HG03045 (cell line): ENCODE measurements around the gene MIEN1.
A peak's percentile ranks its signal among the peaks of the same experiment; 100 is the strongest.
"Not testable (repeated sequence)": the region's sequence is repeated elsewhere in the genome, so short reads cannot be mapped to it uniquely, and the experiment has no call there.

Source experiments
- ATAC-seq: cut with Tn5 transposase; IDR thresholded peaks from one replicate; pipeline ENCODE4 v1.9.1; 2021; ENCODE audit warnings: mild to moderate bottlenecking, moderate library complexity; ENCODE audit not compliant: unreplicated experiment

Gene MIEN1

DNA sequence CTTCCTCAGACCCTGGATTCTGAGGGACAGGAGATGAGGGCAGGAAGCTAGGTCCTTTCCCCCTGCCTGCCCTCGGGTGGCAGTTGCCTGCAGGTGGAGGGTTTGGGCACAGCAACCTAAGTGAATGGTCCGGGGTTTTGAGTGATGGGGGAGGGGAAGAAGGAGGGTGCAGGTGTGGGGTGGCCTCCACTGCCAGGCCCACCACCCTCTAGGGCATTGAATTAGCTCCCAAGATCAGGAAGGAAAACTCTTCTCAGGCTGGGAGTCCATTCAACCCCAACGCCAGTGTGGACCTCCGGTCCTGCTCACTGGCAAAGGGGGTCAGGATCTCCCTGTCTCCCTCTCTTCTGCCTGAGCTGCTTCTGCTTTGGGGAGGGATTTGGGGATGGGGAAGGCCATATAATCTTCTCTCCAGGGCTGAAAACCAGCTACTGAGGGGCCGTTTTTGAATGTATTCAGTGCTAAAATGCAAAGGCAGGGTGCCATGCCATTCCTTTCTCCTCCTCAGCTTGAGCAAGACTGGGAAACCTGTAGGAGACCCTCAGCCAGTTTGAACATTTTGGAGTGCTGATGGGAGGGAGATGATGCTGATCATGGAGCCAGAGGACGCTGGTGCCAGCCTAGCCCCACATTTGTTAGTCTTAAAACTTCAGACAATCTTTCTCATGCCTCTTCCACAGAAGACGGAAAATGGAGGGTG, 26.2 kb upstream of the MIEN1 start:
- ATAC-seq, result no peak

DNA sequence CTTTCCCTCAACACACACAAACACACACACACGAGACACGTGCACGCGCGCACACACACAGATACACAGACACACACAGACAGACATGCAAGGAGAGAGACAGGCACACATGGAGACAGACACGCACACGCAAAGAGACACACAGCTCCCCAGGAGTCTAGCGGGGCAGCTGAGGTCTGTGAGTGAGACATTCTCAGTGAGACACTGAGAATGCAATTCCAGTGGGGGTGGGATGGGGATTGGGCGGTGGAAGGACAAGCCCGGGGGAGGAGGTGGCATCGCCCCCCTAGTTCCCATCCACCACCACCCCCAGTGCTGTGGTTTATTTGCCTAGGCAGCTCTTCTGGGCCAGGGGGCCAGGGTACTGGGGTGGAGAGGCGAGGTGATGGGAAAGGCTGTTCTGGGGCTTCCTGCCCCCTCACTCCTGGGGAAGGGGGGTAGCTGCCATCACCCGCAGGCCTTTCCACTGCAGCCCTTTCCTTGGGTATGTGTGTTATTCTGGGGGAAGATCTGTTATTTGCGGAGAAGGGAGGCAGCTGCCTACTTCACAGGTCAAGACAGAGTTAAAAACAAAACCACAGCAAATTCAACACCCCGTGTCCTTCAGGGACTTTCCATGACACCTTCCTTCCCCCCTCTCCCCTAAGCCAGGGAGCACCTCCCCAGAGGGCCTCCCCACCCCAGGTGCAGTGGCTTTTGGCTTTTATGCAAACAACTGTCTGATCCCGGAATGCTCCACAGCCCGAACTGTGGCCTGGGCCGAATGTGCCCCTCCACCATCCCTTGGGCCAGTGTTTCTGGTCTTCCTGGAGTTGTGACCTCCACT, 25.4 kb upstream of the MIEN1 start:
- no peak for ATAC-seq

DNA sequence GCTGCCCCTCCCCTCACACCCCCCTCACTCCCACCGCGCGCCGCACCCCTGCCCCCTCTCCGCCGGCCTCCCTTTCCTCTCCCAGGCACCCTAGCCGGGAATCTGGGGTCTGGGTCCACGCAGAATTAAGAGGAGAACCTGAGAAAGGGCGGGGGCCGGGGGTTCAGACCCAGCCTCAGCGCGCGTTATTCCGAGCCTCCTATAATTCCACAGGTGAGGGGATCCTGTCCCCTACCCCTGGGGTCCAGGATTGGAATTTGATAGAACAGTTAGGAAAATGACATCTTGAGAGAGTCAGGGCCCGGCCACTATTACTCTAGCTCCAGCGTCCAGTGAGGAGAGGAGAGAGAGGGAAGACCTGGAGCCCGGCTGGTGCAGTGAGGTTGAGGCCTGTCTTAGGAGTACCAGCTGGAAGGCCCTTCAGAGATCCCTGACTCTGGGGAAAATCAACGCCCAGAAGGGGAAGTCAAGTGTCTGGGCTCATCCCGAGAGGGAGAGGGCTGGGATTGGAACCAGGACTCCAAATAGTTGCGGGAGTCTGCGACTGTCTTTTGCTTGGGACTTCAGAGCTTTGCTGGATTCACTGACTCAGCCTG, 24.7 kb upstream of the MIEN1 start:
- no peak for ATAC-seq

DNA sequence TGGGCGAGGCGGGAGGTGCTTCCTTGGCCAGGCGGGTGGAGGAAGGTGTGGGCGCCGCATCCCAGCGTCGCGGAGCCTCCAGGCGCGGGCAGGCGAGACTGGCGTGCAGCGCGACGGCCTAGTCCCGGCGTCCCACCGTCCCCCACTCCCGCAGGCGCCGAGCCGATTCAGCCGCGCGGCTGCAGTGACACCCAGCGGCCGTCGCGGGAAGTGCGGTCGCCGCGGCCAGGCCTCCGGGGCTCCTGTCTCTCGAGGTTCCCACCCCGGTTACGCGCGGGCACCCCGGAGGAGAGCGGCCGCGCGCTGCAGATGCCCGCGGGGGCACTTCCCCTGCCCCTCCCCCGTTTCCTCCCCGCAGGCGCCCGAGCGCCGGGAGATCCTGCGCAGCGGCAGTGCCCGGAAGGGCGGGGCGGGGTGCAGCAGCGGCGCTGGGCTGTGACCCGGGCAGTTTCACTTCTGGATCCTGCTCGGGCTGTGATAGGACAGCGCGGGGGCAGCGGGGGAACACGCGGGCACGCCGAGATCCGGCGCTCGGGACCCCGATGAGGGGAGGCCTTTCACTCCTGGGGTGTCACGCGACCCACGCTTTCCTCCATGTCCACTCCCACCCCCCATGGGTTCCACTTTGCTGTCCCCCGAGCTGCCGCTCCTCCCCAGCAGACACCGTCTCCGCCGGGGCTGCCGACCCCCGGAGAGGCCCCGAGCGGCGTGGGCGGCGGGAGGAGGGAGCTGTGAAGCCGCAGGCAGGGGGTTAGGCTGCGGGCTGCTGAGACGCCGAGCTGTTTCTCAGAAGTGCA, 24.0 kb upstream of the MIEN1 start:
- peak; percentile 60 for ATAC-seq

DNA sequence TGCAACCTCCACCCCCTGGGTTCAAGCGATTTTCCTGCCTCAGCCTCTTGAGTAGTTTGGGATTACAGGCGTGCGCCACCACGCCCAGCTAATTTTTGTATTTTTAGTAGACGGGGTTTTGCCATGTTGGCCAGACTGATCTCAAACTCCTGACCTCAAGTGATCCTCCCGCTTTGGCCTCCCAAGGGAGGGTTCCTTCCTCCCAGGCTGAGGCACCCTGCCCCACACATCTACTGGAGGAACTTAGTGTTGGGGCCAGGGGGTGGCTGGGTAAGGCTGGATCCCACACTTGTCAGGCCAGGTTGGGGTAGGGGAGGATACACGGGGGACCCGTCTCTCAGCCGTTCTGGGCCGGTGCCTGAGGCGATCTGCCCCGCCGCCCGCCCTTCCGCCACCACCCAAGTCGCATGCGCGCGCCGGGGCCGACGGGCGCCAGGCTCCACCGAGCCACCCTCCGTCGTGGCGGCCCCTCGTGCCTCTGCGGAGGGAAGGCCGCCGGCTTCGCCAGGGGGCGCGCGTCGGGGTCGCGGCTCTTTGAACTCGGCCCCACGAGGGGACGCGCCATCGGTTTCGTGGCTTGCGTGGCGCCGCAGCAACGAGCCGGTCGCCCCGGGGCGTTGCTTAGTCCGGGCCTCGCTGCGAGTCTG, 23.3 kb upstream of the MIEN1 start:
- ATAC-seq, result peak; percentile 30

DNA sequence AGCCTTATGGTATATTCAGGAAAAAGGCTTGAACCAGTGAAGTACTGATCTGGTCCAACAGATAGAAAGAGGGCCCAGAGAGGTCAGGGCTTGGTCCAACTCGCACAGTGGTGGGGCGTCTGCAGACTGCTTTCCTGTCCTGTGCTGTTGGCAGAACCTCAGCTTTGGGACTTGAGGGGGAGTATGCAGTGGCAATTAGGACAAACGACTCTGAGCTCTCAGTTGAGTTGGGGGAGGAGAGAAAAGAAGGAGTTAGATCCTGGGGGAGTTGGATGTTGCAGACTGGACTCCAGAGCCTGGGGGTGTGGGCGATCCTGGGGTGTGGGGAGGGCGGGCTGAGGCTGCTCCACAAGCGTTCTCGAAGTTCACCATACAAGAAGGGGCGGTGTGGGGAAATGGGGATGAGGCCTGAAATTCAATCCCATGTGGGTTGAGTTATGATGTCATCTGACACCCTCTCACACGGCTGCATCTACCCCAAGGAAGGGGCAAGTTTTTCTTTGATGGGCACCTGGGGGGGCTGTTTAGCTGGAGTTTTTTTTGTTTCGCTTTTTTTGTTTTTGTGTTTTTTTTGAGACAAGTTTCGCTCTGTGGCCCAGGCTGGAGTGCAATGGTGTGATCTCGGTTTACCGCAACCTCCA, 22.0 kb upstream of the MIEN1 start:
- ATAC-seq, result no peak

DNA sequence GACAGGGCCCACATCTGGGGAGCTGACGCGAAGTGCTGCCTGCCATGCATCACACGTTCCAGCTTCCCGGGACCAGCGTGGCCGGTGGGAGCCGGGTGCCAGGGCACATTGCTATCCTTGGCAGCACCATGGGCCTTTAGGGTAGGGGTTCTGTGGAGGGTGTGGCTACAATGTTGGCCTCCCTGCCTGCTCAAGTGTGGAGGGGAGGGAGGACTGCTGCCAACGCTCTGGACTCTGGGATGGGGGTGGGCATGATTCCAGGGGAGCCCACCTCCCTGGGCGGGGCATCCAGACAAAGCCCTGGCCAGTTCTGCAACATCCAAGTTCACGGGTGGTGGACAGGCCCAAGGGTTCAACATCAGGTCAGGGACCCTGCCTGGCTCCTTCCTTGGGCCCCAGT, 21.3 kb upstream of the MIEN1 start:
- no peak for ATAC-seq

DNA sequence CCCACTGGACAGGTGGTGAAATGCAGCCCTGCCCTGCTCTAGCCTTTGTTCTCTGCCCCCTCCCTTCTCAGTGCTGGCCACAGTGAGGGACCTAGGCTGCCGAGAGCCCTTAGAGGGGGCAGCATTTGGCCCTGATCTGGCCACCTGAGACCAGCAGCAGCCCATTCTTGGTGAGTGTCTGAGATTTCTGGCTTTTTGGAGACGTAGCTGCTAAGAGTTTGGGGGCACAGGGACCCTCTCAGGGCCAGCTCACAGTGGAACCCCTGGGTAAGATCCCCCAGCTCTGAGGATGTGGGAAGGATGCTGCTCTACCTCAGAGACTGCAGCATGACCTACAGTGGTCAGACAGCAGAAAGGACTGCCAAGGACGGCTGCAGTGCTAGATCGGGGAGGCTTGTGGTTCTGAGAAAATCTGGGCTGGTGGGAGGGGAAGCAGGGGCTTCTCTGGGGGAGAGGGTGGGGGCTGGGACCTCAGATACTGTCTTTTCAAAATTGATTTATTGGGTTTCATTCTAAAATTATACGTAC, 20.7 kb upstream of the MIEN1 start:
- ATAC-seq, result no peak

DNA sequence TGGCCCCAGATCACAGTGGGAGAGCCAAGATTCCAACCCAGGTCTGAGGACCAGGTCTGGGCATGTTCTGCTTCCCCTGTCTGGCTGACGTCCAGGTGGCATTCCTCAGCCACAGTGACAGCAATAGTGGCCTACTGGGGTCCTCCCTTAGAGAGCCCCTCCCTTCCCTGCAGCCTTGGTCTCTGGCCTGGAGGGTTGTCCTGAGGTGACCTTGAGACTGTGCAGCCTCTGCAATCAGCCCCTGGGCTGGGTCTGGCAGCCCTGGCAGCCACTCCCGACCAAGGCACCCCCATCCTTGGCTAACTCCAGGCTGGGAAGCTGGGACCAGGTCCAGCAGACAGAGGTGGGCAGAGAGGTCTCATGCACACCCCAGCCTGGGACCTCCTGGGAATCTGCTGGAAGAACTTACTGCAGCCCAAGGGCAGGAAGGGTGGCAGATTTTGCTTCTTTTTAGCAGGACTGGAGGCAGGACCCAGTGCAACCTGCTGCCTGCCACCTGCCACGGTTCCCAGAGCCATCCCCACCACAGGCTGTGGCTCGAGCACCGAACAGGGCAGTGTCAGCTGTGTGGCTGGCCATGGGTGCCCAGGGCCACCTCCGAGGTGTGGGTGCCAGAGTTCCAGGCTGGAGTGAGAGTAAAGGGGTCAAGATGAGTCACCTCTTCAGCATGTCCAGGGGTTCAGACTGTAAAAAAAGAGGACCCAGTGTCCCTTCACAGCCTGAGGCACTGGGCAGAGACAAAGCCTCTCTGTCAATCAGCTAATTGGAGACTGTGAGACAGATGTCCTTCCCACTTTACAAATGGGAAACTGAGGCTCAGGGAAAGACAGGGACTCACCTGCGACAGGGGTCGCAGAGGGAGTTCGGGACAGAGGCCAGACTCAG, 20.0 kb upstream of the MIEN1 start:
- ATAC-seq, result no peak

DNA sequence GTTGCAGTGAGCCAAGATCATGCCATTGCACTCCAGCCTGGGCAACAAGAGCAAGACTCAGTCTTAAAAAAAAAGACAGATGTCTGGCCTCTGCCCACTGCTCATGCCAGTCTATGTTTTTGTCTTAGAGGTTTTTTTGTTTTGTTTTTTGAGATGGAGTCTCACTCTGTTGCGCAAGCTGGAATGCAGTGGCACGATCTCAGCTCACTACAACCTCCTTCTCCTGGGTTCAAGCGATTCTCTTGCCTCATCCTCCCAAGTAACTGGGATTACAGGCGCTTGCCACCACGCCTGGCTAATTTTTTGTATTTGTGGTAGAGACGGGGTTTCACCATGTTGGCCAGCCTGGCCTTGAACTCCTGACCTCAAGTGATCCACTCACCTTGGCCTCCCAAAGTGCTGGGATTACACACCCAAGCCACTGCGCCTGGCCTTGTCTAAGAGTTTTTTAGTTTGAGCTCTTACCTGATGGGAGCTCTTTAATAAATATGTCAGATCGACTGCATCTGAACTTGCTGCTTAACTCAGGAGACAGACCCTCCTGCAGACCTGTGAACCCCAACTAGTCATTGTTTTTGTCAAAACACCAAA, 18.2 kb upstream of the MIEN1 start:
- ATAC-seq, result not testable (repeated sequence)

DNA sequence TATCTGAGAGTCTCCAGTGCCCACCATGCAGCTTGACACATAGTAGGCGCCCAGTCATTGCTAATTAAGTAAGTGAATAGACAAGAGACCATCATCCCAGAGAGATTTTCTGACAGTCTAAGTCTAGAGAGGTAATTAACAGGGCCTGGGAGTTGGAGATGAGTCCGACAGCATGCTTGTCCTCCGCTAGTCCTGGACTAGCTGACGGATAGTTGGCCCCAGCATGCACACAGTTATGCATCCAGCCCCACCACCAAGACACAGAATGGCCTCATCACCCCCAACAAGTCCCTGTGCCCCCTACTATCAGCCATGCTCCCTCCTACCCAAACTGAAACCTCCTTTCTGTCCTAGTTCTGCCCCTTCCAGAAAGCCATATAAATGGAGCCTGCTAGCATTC, 17.4 kb upstream of the MIEN1 start:
- no peak for ATAC-seq

DNA sequence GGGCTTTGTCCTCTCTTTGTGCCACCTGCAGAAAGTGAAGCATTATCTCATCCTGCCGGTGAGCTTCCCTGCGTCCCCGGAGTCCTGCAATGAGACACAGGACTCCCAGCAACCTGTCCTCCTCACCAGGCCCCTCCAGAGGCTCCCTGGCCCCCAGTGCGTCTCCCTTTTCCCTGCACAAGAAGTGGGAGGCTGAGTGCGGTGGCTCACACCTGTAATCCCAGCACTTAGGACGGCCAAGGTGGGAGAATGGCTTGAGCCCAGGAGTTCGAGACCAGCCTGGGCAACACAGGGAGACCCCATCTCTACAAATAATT, 15.8 kb upstream of the MIEN1 start:
- no peak for ATAC-seq

DNA sequence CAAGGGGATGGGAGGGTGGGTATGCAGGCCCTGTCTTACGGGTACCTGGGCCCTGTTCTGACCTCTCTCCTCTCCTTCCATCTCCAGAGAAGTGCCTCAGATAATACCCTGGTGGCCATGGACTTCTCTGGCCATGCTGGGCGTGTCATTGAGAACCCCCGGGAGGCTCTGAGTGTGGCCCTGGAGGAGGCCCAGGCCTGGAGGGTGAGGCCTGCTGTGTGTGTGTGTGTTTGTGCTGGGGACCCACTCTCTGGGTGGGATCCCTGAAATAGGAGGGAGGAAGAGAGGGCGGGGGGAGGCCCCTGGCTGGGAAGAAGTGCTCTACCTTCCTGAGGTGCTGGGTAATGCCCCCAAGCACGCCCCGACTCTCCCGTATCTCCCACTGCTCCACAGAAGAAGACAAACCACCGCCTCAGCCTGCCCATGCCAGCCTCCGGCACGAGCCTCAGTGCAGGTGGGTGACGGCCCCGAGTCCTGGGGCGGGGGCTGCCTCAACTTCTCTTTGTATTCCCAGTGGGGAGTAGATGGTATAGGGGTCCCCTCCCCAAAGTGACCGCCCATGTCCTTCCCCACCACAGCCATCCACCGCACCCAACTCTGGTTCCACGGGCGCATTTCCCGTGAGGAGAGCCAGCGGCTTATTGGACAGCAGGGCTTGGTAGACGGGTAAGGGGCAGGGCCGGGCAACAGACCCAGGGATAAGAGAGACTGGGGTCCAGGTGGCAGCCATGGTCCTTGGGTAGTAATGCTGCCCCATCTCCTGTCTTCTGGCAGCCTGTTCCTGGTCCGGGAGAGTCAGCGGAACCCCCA, 15.2 kb upstream of the MIEN1 start:
- no peak for ATAC-seq

DNA sequence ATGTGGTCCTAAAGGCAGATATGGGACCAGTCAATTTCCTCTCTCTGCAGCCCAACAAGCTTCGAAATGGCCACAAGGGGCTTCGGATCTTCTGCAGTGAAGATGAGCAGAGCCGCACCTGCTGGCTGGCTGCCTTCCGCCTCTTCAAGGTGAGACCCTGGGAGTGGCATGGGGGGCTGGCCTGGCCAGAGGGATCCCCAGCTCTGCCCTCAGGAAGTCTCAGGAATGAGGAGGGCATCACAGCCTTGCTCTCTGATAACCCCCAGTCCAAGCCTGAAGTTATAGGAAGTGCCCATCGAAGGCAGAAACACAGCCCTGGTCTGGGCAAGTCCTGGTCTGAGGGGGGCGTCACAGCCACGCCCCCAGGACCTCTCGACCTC, 14.5 kb upstream of the MIEN1 start:
- no peak for ATAC-seq

DNA sequence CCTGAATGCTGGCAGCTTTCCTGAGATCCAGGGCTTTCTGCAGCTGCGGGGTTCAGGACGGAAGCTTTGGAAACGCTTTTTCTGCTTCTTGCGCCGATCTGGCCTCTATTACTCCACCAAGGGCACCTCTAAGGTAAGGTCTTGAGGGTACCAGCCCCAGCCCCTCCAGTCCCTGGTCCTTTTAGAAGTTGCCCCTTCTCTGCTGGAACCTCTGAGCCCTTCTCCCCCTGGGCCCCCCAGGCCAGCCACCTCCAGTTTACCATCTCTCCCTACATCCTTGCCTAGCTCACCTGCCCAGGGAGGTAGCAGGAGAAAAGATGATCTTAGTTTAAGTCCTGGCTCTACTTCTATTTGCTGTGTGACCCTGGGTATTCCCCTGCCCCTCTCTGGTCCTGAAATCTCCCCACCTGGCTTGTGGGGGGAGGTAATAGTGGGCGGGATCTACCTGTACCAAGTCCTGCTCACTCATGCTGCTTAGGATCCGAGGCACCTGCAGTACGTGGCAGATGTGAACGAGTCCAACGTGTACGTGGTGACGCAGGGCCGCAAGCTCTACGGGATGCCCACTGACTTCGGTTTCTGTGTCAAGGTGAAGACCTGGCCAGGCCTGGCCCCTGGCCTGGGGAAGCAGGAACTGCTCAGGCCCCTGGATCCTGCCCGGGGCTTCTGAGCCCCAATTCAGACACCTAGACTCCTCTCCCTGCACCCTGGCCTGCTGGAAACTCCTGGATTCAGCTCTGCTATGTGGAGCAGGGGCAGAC, 13.9 kb upstream of the MIEN1 start:
- ATAC-seq, result no peak

DNA sequence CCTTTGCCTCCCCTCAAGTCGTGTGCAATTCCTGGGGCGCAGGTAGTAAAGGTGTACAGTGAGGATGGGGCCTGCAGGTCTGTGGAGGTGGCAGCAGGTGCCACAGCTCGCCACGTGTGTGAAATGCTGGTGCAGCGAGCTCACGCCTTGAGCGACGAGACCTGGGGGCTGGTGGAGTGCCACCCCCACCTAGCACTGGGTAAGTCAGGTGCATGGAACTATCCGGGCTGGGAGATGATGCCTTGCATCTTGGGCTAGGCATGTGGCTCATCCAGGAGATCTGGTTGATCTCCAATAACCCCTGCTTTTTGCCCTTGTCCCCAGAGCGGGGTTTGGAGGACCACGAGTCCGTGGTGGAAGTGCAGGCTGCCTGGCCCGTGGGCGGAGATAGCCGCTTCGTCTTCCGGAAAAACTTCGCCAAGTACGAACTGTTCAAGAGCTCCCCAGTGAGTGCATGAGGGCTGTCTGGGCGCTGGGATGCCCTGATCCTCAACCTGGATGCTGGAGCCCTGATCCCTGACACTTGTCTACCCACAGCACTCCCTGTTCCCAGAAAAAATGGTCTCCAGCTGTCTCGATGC, 12.6 kb upstream of the MIEN1 start:
- ATAC-seq, result no peak
